ENCODE results near the gene GFI1B.

DNA sequence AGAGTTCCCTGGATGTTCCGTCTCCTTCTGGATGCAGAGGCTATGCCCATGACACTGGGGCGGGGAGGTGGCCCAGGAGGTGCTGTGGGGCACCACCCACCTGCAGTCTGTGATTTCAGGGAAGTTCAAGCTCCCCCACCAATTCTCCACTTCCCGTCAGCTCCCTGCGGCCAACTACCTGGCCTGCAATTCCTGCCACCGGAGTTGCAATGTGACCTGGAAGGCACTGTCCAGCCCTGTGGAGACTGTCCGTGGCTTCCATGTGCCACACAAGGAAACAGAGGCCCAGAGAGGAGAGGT, 16.6 kb downstream of the GFI1B start:
- TF ChIP-seq SMC3 (conservative IDR thresholded peaks at IDR 0.05; ENCODE audit: poor library complexity), result no peak
- TF ChIP-seq, protein P1, sequence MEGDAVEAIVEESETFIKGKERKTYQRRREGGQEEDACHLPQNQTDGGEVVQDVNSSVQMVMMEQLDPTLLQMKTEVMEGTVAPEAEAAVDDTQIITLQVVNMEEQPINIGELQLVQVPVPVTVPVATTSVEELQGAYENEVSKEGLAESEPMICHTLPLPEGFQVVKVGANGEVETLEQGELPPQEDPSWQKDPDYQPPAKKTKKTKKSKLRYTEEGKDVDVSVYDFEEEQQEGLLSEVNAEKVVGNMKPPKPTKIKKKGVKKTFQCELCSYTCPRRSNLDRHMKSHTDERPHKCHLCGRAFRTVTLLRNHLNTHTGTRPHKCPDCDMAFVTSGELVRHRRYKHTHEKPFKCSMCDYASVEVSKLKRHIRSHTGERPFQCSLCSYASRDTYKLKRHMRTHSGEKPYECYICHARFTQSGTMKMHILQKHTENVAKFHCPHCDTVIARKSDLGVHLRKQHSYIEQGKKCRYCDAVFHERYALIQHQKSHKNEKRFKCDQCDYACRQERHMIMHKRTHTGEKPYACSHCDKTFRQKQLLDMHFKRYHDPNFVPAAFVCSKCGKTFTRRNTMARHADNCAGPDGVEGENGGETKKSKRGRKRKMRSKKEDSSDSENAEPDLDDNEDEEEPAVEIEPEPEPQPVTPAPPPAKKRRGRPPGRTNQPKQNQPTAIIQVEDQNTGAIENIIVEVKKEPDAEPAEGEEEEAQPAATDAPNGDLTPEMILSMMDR (IDR thresholded peaks at IDR 0.05; ENCODE audit: poor library complexity, severe bottlenecking), result no peak
- no peak for TF ChIP-seq EP300 (conservative IDR thresholded peaks at IDR 0.05; ENCODE audit: poor library complexity, severe bottlenecking)
- TF ChIP-seq EZH2 (IDR thresholded peaks at IDR 0.05; ENCODE audit: borderline replicate concordance, insufficient read depth, low read length, poor library complexity, severe bottlenecking), result no peak
- no peak for TF ChIP-seq POLR2AphosphoS5 (IDR thresholded peaks at IDR 0.05)
- no peak for TF ChIP-seq REST (IDR thresholded peaks at IDR 0.05; ENCODE audit: borderline replicate concordance)
